Upper lobe of left lung (tissue), 6 donors: Measurements from ENCODE around the gene HGD. TPM values are rescaled to one million over a fixed set of nuclear protein-coding genes. Genes with fewer than 3 reads are reported as not detected.

Experiments used
- ATAC-seq, 2 donors: fragments of 200-7000 bp; cut with Tn5 transposase; one replicate each; pipeline ENCODE4 v1.9.1; 2022; ENCODE audit warnings: mild to moderate bottlenecking in 2 of 2, moderate library complexity in 2 of 2; ENCODE audit not compliant: low FRiP score in 2 of 2
- DNase-seq, 2 donors: peaks; one replicate each; pipeline ENCODE4 v3.0.0-alpha.2; 2019 to 2020
- H3K27ac ChIP-seq, 4 donors: fragments of 200-600 bp; sonication (generic); one replicate each; pipeline ENCODE4 v1.5.1; 2016 to 2019
- H3K27me3 ChIP-seq, 4 donors: fragments of 200-600 bp; sonication (generic); one replicate each; pipeline ENCODE4 v1.5.1; 2017 to 2019
- H3K36me3 ChIP-seq, 4 donors: fragments of 200-600 bp; sonication (generic); one replicate each; pipeline ENCODE4 v1.5.1; 2016 to 2019
- H3K4me1 ChIP-seq, 4 donors: fragments of 200-600 bp; sonication (generic); one replicate each; pipeline ENCODE4 v1.5.1; 2018 to 2019
- H3K4me3 ChIP-seq, 4 donors: fragments of 200-600 bp; sonication (generic); one replicate each; pipeline ENCODE4 v1.5.1; 2017 to 2019; ENCODE audit warnings: mild to moderate bottlenecking in 2 of 4, moderate library complexity in 1 of 4
- H3K9me3 ChIP-seq, 4 donors: fragments of 200-600 bp; sonication (generic); one replicate each; pipeline ENCODE4 v1.5.1; 2018 to 2019
- EP300 ChIP-seq, 4 donors: sonication (generic); formaldehyde crosslinking; IDR thresholded peaks; one replicate each; pipeline ENCODE4 v1.5.1; 2017; ENCODE audit warnings: antibody characterized with exemption in 4 of 4, control low read depth in 2 of 4
- POLR2A ChIP-seq, 4 donors: fragments of 450-650 bp; IDR thresholded peaks; one replicate each; pipeline ENCODE4 v1.5.1; 2016 to 2017; ENCODE audit warnings: antibody characterized with exemption in 4 of 4, mild to moderate bottlenecking in 2 of 4
- POLR2AphosphoS5 ChIP-seq, 2 donors: sonication (generic); formaldehyde crosslinking; IDR thresholded peaks; one replicate each; pipeline ENCODE4 v1.5.1; 2017; ENCODE audit warnings: antibody characterized with exemption in 2 of 2
- WGBS, 2 donors: methylation state at CpG; one replicate each; pipeline ENCODE4 v1.1.5; 2017 to 2018; 5-methylcytosine and 5-hydroxymethylcytosine counted together
- total RNA-seq, 6 donors: library from RNA; depleted of rRNA in 4 of 6; stranded (reverse); fragments of >200 nt in 4 of 6; gene quantifications; one replicate each; pipeline versions ENCODE4 v1.1.0 to v1.2.1, GENCODE V29; 2016 to 2021
- TF ChIP-seq, protein P1 (sequence below), 6 experiments: fragments of 450-650 bp in 4 of 6; fragments of 200-600 bp in 2 of 6; sonication (generic) in 2 of 6; IDR thresholded peaks; one replicate each; pipeline ENCODE4 v1.5.1; 2016 to 2019; ENCODE audit warnings: antibody characterized with exemption in 6 of 6
- donor health status: DM: no; HTN: no; CAD: no; lungs with moderate emphysema.
- donor health status: DM: no; HTN: yes; CAD: no; lungs with severe emphysema.

Gene HGD
- total RNA-seq, 6 donors from 2014 or later: 0.89 to 45.1 (median 2.6) TPM

DNA sequence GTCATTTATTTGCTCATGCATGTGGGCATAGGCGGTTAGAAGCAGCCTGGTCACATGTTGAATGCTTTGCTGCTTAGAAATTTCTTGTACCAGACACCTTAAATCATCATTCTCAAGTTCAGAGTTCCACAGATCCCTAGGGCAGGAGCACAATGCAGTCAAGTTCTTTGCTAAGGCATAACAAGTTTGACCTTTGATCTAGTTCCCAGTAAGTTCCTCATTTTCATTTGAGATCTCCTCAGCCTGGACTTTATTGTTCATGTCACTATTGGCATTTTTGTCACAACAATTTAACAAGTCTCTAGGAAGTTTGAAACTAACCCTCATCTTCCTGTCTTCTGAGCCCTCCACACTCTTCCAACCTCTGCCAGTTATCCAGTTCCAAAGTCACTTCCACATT lies 22.8 kb downstream of the HGD start:
- no peak overlapping the region for H3K4me3 ChIP-seq
- DNase-seq (no peak), ATAC-seq (no peak)
- 88% methylated on average over 1 of the region's 1 CpG for WGBS, 2 donors
- TF ChIP-seq POLR2AphosphoS5 (IDR thresholded peaks at IDR 0.05): no peak
- TF ChIP-seq, protein P1, sequence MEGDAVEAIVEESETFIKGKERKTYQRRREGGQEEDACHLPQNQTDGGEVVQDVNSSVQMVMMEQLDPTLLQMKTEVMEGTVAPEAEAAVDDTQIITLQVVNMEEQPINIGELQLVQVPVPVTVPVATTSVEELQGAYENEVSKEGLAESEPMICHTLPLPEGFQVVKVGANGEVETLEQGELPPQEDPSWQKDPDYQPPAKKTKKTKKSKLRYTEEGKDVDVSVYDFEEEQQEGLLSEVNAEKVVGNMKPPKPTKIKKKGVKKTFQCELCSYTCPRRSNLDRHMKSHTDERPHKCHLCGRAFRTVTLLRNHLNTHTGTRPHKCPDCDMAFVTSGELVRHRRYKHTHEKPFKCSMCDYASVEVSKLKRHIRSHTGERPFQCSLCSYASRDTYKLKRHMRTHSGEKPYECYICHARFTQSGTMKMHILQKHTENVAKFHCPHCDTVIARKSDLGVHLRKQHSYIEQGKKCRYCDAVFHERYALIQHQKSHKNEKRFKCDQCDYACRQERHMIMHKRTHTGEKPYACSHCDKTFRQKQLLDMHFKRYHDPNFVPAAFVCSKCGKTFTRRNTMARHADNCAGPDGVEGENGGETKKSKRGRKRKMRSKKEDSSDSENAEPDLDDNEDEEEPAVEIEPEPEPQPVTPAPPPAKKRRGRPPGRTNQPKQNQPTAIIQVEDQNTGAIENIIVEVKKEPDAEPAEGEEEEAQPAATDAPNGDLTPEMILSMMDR (IDR thresholded peaks at IDR 0.05): no peak
- TF ChIP-seq POLR2A (IDR thresholded peaks at IDR 0.05): no peak
- TF ChIP-seq EP300 (IDR thresholded peaks at IDR 0.05): no peak
- H3K4me1 ChIP-seq: no peaks in the 10 kb centered on the region
- H3K9me3 ChIP-seq: no peaks in the 10 kb centered on the region
- no peaks in the 10 kb centered on the region for H3K27me3 ChIP-seq
- H3K27ac ChIP-seq: no peak overlapping the region
- no peaks in the 10 kb centered on the region for H3K36me3 ChIP-seq

DNA sequence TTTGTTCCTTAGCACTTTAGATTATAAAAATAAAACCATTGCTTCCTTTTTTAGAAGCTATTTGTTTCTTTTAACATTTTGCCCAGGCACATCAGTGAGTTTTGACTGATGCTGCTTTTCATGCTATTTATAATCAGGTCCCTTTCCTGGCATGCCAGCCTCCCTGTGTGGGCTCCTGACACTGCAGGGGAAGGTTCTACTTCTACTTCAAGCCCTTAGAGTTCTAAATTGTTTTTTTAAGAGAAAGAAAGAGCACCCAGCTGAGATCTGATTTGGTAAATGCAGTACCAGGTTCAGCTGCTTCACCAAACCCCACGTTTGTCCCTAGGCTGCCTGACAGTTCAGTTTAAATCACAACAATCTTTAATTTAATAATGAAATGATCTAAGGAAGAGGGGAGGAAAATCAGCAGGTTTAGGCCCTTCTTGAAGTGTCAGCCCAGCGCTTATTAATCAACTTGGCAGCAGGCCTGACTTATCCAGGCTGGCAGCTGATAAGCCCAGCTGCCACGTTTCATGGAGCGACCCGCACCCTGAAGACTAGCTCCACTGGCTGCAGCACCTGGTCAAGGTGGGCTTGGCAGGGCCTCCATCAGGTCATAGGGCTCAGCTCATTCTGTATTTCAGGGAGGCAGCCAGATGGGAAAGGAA lies 29.0 kb downstream of the HGD start:
- TF ChIP-seq EP300 (IDR thresholded peaks at IDR 0.05): no peak
- no peak for TF ChIP-seq POLR2A (IDR thresholded peaks at IDR 0.05)
- TF ChIP-seq, protein P1 (IDR thresholded peaks at IDR 0.05): no peak
- no peak for TF ChIP-seq POLR2AphosphoS5 (IDR thresholded peaks at IDR 0.05)
- 74 to 90% methylated on average over 5 of the region's 5 CpGs for WGBS, 2 donors

DNA sequence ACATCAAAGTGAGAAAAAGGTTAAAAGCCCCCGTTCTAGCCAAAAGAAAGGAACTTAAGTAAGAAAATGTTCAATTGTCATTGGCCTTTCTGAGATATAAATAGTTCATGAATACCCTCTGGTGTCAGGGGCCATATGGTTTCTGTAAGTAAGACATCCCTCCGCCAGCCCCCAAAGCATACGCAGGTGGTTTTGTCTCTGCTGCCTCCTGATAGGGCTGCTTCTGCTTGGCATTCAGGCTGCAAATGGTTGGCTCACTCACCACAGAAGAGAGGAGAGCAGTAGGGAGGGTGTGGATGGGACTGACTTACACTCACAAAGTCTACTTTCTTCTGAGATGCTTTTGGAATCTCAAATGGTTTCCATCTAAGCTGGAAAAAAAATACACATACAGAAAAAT lies 29.8 kb downstream of the HGD start:
- Histone ChIP-seq H3K27ac (no peak overlapping the region), H3K27me3 (no peaks in the 10 kb centered on the region), H3K4me1 (no peaks in the 10 kb centered on the region), H3K4me3 (no peak overlapping the region), H3K36me3 (no peaks in the 10 kb centered on the region), H3K9me3 (no peaks in the 10 kb centered on the region)
- ATAC-seq (no peak), DNase-seq (no peak)
- WGBS, 2 donors: 69 to 76% methylated on average over 3 of the region's 3 CpGs
- TF ChIP-seq POLR2A (IDR thresholded peaks at IDR 0.05) (no peak), EP300 (IDR thresholded peaks at IDR 0.05) (no peak), POLR2AphosphoS5 (IDR thresholded peaks at IDR 0.05) (no peak)
- TF ChIP-seq, protein P1 (IDR thresholded peaks at IDR 0.05): no peak

More for the DNA sequence above, 29.0 kb downstream of the HGD start:
- Histone ChIP-seq H3K4me1 (no peaks in the 10 kb centered on the region), H3K27ac (no peak overlapping the region), H3K4me3 (no peak overlapping the region), H3K9me3 (no peaks in the 10 kb centered on the region), H3K27me3 (no peaks in the 10 kb centered on the region), H3K36me3 (no peaks in the 10 kb centered on the region)
- DNase-seq: no peak
- ATAC-seq: no peak

DNA sequence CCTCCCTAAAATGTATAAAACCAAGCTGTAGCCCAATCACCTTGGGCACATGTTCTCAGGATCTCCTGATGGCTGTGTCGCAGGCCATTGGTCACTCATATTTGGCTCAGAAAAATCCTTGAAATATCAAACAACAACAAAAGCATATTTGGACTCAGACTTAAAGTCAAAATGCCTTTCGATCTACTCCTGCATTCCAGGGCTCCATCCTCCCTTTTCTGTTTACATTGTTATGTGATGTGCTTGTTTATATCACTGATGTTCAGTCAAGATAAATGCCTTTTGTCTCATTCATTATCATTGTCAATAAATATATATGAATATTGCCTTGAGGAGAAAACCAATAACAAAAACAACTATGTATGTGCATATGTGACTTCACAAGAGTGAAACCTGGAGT lies 31.7 kb downstream of the HGD start:
- no peak for DNase-seq
- Histone ChIP-seq H3K27ac (no peak overlapping the region), H3K36me3 (no peaks in the 10 kb centered on the region), H3K4me3 (no peak overlapping the region), H3K9me3 (no peaks in the 10 kb centered on the region), H3K27me3 (no peaks in the 10 kb centered on the region), H3K4me1 (no peaks in the 10 kb centered on the region)
- 73 to 74% methylated on average over 2 of the region's 2 CpGs for WGBS, 2 donors
- TF ChIP-seq POLR2AphosphoS5 (IDR thresholded peaks at IDR 0.05) (no peak), POLR2A (IDR thresholded peaks at IDR 0.05) (no peak), EP300 (IDR thresholded peaks at IDR 0.05) (no peak)
- TF ChIP-seq, protein P1 (IDR thresholded peaks at IDR 0.05): no peak
- no peak for ATAC-seq

DNA sequence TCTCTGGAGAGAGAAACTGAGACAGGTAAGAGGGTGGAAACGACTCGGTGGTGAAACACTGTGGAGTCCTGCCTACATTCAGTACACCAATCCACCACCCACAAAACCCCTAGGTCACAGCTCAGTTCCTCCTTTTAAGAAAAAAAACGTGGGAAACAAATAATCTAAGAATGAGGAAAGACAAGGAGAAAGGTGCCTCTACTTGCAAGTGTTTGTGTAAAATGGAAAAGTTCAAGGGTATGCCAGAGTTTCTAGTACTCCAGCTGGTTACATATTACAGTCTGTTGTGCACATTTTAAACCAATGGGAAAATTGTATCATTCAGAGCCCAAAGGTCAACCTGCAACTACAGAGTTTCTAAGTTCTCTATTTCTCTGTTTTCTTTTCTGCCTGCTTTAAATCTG lies 32.2 kb downstream of the HGD start:
- no peak overlapping the region for H3K27ac ChIP-seq
- no peaks in the 10 kb centered on the region for H3K27me3 ChIP-seq
- no peaks in the 10 kb centered on the region for H3K36me3 ChIP-seq
- H3K9me3 ChIP-seq: no peaks in the 10 kb centered on the region
- no peaks in the 10 kb centered on the region for H3K4me1 ChIP-seq
- TF ChIP-seq POLR2AphosphoS5 (IDR thresholded peaks at IDR 0.05) (no peak), POLR2A (IDR thresholded peaks at IDR 0.05) (no peak), EP300 (IDR thresholded peaks at IDR 0.05) (no peak)
- TF ChIP-seq, protein P1 (IDR thresholded peaks at IDR 0.05): no peak
- no peak overlapping the region for H3K4me3 ChIP-seq
- DNase-seq (no peak), ATAC-seq (no peak)
- WGBS, 2 donors: 44 to 47% methylated on average over 3 of the region's 3 CpGs
